Hematopoietic multipotent progenitor cell treated with erythropoietin and hydrocortisone succinate and interleukin-3 and kit ligand, for 4 days (in vitro differentiated cells): Measurements from ENCODE around the gene CDC42EP3.

Experiments
- DNase-seq: peaks from one replicate; pipeline ENCODE4 v3.0.0-alpha.2; 2015

Gene CDC42EP3

DNA sequence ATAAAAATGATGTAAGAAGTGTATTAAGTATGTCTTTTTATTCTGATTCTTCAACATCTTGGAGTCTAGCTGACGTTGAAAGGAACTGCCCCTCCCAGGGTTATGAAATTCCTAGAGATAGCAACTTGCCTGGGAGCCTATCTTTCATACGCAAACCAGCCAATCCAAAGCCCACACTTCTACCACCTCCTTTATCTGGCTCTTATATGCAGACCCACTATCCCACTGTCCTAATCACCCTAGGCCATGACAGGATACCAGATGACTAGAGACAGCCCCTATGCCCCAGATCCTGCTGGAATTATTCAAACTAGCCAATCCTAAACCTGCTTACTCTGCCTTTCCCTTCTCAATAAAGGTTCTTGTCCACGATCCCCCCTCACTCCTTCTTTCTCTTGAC, 11.8 kb upstream of the CDC42EP3 start:
- peak; percentile 49 for DNase-seq

DNA sequence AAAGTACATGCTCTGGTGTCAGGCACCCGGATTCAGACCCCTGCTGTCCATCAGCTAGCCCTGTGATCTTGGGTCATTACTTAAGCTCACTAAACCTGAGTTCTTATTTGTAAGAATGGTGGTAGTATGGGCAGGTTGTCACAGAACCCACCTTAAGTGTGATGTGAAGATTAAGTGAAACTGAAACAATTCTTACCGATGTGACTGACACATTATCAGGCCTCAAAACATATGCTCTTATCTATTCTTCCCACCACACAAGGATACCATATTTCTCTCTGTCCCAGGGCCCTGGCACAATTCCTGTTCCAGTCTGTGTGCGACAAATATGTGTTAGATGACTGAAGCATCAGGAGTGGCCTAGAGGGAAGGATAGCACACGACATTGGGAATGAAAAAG, 11.0 kb upstream of the CDC42EP3 start:
- no peak for DNase-seq

DNA sequence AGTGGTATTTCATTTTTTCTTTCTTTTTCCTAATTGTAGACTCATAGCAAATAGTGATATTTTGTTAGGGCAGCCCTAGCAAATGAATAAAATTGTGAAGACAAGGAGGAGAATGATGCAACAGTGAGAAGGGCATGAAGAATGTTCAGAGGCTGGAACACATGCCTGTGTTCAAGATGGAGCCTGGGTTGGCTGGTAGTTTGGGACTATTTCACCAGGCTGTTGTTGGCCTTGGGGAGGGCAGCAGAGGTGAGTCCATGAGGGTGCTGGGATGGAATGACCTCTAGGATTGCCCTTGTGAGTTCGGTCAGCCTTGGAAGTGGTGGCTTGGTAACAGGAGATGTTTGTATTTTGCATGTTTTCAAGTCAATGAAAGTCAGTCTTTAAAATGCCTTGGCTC, 10.1 kb upstream of the CDC42EP3 start:
- no peak for DNase-seq

DNA sequence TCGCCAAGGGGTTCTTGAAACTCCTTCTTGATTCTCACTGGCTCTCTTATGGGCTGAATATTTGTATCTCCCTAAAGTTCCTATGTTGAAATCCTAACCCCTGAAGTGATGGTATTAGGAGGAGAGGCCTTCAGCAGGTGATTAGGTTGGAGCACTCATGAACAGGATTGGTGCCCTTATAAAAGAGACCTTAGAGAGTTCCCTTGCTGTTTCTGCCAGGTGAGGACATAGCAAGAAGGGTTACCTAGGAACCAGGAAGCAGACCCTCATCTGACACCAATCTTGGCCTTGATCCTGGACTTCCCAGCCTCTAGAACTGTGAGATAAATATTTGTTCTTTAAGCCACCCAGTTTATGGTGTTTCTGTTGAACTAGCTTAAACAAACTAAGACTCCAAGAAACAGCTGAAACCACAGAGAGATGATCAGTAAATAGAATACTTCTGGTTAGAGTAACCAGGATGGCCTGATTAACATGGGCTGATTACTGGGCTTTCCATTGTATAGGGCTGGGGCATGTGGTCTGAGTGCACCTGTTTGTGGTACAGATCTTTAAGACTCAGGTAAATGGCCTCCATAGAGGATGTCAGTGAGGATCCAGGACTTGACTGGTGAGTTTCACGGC, 7.7 kb upstream of the CDC42EP3 start:
- no peak for DNase-seq

DNA sequence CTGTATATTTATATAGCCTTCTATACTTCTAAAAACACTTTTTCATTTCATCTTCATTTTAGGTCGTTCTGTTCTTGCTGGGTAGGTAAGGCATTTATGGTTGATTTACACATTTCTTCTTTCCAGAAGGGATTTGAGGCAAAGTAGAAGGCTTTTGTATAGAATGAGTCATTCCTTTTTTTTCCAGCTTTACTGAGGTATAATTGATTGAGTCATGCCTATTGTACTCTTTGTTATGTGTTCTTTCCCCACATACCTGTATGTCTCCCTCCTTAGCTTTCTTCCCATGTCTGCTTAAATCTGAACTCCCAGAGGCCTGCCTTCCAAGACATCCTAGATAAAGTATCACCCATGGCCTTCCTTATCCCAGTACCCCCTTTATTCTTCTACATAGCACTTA, 4.8 kb upstream of the CDC42EP3 start:
- no peak for DNase-seq

DNA sequence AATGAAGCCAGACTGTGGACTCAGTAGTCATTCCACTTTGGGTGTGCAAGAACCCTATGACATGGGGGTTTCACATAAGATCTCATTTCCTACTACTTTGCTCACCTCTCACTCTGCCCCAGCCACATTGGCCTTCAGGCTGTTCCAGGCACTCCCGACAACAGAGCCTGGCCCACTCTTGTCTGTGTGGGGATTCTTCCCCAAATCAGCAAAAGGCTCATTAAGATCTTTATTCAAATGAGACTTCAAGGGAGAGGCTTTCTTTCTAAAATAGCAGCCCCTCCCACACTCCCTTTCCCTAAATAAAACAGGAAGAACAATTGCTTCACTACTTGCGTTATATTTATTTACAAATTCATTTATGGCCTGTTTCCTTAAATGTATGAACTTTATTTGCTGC, 3.5 kb upstream of the CDC42EP3 start:
- no peak for DNase-seq

DNA sequence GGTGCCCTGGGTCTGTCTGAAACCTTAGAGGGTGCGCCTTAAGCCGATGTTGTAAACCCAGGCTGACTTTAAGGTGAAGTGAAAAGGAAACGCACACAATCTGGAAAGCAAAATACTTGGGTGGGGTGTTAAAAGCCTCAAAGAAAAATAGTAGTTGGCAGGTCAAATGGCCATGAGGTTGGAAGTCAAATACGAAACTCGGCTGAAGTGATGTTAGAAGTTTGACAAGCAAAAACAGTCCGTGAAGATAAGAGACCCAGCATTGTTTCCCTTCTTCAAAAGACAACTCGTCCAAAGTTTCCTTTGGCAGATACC, 1.4 kb upstream of the CDC42EP3 start:
- DNase-seq, result no peak

DNA sequence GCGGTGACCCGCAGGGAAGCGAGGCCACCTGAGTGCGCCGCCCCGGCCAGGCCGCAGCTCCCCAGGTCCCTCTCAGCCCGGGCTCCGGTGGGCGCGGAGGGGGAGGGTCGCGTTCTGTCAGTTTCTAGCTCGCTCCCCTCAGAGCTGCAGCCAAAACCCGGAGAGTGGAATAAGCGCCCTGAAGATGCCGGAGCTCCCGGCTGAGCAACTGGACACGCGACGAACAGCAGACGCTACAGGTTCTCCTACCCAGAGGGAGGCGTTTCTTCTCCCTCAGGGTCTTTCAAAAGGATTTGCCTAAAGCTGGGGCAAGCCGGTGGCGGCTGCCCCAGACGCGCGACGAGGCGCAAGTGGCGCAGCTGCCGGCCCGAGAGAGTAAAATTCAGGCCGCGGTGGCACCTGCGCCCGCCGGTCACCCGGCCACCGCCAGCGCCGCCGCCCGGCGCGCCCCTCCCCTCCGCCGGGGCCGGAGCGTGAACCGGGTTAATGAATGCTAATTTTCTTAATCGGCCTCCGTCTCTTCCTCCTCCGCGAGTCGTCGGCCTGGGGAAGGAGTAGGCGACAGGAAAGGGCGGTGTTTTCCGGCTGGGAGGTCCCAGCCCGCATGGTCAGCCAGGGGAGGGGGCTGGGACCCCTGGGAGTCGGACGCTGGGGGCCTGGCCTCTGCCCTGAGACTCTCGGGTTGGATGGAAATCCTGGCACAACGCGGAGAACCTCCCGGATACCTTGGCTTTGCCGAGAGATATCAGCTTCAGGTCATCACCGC, 845 bp upstream of the CDC42EP3 start:
- DNase-seq, result peak; percentile 91

DNA sequence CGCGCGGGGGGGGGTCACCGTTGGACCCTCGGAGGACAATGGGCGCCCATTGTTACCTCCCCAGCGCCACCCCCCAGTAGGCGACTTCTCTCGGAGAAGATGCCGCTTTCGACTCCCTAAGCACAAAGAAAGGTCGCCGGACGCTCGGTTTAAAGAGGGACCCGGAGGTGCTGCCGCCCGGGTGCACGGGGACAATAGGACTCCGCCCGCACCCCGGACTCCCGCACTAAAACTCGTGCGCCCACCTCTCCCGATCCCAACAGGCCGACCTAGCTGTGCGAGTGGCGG, 318 bp upstream of the CDC42EP3 start:
- peak; percentile 60 for DNase-seq

DNA sequence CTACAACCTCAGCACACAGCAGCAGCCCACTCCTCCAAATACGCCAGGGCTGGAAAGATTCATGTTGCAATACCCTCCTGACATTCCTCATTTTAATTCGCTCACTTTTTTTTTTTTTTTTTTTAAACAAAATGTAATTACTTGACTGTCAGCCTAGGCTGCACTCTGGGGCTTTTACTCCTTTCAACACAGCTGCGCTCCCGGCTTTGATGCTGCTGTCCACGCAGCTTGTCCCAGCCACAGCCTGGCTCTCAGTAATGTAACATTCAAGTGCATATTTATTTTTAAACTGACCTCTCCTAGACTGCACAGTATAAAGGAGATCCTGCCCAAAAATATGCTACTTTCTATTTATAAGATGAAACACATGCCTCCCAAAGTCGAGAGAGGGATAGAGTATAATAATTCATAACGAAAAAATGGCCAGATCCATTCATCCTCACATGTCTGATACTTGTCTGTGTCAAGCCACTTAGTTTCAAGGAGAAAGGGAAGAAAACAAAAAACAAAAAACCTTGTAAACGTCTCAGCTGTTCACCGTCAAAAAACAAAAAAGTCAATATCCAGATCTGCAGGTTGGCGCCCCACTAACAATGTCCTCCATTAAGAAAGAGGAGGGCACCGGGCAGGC, 949 bp downstream of the CDC42EP3 start:
- no peak for DNase-seq

DNA sequence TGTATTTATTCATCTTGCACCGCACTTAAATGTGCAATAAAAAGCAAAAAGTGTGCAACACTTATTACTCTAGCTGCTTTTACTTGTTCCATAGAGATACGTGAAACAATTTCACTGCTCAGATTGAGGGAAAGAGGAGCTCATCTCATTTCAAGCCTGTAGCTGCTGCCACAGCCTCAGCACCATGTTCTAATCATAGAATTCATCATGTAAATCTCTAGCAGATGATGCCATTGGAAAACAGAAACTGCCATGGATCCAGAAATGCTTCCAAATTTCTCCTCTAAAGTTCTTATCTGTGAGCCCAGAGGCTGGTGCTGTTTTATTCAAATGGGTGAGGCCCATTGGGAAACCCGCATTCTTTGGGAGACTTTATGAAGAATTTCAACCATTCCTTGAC, 2.0 kb downstream of the CDC42EP3 start:
- DNase-seq, result no peak

DNA sequence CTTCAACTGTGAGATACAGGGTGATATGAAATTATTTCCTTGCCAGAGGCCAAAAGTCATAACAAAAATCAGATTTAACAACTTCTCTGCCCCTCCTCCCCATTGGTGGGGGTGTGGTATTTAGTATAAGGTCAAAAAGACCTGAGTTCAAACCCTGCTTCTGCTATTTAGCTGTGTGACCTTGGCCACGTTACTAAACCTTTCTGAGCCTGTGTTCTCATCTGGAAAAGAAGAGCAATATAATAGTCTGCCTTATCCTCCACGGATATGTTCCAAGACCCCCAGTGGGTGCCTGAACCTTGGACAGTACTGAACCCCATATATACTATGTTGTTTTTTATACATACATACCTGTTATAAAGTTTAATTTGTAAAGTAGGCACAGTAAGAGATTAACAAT, 3.7 kb downstream of the CDC42EP3 start:
- DNase-seq, result no peak

DNA sequence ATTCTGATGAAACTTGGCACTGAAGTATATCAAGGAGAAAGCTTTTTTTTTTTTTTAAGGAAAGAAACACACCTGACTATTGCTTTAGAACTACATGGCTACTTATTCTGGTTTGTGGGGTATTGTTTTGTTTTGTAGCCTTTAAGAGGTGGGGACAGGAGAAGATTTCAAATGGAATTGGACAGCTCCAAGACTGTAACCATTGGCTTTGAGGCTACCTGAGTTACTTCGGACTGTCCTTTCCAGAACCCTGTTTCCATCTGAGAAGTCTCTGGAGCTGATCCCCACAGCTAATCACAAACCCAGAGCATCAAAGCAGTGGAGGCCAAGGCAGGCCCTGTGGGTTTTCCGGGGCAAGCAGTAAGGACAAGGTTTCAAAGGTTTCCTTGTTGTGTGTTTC, 4.7 kb downstream of the CDC42EP3 start:
- no peak for DNase-seq

DNA sequence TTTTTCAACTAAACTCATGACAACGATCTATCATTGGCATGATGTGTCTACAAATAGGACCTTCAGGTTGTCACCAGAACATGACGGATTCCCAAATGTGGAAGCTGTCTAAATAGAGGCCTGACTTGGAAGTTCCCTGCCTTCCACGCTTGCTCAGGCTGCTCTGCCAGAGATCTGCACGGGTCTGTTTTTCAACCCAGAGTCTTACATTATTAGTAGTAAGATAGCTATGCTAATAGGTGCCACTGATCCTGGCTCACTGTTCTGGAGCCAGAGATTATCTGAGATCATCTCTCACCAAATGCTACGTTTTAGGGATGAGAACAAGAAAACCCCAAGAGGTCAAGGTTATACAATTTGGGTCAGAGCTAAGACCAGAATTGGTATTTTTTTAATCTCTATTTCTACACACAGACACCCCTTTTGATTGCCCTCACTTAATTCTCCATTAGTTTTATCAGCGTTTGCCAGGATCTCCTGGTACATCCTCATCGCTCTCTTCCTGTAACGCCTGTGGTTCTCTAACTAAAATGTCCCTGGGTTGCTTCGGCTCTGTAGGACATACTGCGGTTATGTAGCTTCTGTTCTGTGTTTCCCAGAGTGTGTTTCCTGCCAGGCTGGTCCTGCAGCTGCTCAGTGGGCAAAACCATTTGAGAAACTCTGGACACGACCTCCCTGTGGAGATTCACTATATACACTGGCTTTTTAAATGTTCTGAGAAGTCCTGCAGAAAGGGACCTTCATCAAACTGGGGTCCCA, 5.7 kb downstream of the CDC42EP3 start:
- peak; percentile 76 for DNase-seq

DNA sequence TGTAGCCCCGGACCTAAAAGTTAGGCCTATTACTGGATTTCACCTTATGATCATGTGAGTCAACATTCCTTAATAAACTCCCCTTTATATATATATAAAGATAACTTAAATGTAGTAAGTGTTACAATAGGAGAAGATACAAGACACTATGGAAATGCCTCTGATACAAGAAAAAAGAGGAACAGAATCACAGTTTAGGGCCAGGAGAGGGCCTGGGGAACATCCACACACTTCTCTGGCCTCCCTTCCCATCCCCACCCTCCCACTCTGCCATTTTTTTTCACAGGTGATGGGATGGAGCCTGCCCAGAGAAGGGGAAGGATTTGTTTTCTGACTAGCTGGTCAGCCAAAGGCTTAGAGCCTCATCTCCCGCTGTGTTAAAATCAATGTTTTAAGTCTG, 6.4 kb downstream of the CDC42EP3 start:
- DNase-seq, result no peak

DNA sequence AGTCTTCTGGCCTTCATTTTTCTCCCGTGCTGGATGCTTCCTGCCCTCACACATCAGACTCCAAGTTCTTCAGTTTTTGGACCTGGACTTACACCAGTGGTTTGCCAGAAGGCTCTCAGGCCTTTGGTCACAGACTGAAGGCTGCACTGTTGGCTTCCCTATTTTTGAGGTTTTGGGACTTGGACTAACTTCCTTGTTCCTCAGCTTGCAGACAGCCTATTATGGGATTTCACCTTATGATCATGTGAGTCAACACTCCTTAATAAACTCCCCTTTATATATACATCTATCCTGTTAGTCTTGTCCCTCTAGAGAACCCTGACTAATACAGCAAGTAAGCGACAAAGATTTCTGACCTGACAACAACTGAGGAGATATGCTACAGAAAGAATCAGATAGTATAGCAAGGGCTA, 7.2 kb downstream of the CDC42EP3 start:
- no peak for DNase-seq

DNA sequence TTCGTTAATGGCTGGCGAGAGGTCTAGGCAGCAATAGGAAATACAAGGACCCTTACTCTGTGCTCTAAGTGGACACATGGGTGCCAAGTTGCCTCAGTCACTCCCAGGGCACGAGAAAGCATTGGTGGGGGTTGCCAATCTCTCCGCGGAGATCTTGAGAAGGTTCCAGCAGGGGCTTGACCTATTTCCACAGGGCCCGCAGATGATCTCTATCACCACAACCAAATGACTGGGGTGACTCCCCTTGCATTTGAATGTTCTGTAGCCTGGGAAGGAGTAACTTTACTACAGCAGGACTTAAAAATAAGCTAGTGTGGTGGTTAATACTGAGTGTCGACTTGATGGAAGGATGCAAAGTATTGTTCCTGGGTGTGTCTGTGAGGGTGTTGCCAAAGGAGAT, 8.1 kb downstream of the CDC42EP3 start:
- DNase-seq, result no peak

DNA sequence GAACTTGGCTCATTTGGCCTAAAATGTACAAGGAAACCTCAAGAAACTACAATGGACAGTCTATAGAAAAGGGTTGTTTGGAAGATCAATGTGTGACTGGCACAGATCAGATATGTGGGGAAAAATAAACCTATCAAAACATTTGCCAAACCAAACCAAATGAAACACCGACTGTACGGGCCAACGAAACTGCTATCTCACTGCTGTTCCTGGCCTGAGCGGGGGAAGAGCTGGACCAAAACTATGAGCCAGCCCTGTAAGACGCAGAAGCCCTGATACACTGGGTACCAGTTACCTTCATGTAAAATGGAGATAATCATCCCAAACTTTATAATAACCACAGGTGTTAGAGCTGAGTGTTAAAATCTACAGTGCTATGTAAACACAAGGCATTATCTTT, 11.7 kb downstream of the CDC42EP3 start:
- no peak for DNase-seq

DNA sequence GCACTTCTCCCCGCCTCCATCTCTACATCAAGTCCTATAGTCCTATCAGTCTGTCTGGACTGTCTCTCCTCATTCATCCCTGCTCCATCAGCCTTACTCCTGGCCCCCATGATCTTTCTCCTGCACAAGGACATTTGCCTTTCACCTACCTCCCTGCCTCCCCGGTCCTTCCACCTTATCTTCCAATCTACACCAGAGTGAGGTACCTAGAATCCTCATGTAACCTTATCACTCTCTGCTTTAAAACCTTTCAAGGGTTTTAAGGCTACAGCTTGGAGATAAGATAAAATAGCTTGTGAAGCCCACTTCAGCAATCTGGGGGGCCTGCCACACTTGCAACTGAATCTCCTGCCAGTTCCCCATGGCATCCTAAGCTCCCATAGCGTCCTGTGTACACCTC, 12.8 kb downstream of the CDC42EP3 start:
- DNase-seq, result no peak

DNA sequence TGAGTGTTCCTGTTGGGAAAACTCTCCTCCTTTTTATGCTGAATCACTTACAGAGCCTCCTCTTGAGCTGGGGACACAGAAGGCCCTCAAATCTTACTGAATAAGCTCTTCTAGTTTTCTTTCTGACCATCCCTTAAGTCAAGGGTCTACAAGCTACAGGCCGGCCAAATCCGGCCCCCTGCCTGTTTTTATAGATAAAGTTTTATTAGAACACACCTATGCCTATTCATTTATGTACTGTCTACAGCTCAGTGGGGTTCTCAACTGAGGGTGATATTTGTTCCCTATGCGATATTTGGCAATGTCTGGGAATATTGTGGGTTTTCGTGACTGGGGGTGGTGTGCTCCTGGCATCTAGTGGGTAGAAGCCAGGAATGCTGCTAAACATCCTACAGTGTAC, 14.0 kb downstream of the CDC42EP3 start:
- no peak for DNase-seq

DNA sequence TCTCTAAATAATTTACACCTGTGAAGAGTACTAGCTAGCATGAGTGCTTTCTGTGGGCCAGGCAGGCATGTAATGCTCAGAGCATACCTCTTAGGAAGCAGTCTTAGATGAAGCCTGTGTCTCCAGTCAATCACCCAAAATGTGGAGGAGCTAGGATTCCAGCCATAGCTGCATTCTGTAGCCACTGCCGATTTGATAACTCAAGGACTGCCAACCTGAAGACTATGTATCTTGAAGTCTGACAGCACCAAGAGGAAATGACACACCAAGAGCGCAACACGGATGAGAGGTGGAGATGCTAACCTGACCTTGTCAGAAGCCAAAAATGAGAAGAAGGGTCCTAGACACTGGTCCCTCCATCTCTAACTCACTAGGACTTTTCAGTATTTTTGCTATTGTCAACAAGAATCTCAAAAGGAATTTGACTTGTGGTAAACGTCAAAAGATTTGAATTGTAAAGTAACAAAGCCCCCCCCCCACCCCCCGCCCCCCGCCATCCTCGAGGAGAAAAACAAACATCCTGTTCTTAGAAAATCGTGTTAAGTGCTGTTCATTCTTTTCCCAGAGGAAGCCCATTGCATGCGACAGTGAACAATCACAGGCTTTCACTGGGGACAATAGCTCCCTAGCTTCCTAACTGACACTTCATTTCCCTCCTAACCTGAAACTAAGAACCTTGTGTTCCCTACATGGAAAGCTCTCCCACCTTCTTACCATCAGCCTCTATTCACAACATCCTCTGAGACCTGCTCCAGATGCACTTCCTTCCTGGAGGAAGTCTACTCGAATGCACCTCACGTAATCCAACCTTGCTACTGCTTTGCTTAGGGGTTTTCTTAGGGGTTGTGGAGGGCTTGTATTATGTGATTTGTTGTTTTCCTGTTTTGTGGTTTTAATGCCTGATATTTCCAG, 14.7 kb downstream of the CDC42EP3 start:
- DNase-seq, result no peak

DNA sequence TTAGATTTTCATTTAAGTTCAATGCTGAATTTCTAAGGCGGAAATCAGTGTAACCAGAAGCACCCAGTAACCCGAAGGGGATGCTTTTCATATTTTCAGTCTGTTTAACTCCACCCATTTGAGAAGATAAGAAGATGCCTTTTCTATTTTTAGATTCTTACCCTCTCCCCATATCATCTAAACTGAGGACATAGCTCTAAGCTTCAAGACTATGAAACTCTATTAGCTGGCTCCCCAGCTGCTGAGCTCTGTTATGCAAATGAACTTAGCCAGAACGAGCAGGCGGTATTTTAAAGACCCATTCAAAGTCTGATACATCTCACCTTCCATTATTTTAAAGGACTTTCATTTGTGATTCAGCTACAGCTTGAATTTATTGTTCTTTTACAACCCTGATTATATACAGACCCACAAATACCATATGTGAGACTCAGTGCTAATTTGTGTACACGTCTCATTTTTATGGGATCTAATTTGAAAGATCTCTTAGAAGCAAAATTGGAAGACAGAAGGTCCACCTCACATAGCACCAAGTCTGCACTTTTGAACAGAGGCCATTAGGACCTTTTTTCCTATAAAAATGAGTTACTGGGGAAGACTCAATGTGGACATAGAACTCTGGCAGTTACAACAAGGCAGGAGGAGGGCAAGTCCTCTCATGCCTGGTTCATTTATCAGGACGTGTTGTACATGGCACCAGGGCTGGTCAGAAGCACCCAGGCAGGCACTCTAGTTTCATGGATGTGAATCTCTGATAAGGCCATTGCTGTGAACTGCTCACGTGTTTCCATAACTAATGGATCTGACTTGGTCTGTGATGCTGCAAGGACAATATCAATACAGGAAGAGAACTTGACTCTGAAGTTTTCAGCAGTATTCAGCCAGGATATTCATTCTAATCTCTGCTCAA, 16.3 kb downstream of the CDC42EP3 start:
- peak; percentile 60 for DNase-seq
